GM12873 (cell line): ENCODE measurements around the gene LTO1.

Source experiments
- CTCF ChIP-seq: IDR thresholded peaks from 2 replicates; pipeline ENCODE4 v1.5.1; 2012; ENCODE audit warnings: low read depth, mild to moderate bottlenecking, moderate library complexity, low read length, control low read depth; ENCODE audit not compliant: insufficient read depth; ENCODE audit errors: missing control alignments

The LTO1 gene

GRCh38 chr11:69674886-69675714, at the start of gene LTO1:
Gene LTO1 (minus strand): TSS chr11:69675353. CDS start chr11:69675239, 114 bp downstream.
- no peak for TF ChIP-seq CTCF

GRCh38 chr11:69721745-69722144, 46.6 kb upstream of the LTO1 start:
- no peak for TF ChIP-seq CTCF

GRCh38 chr11:69721106-69721505, 46.0 kb upstream of the LTO1 start:
- no peak for TF ChIP-seq CTCF

- TF ChIP-seq CTCF = no peak
These were observed 43.8 kb upstream of the LTO1 start for GRCh38 chr11:69718912-69719311.

GRCh38 chr11:69718147-69718546, 43.0 kb upstream of the LTO1 start:
- peak; percentile 65 for TF ChIP-seq CTCF

GRCh38 chr11:69716891-69717747, 42.0 kb upstream of the LTO1 start:
- no peak for TF ChIP-seq CTCF

- TF ChIP-seq CTCF = no peak
These were observed 40.9 kb upstream of the LTO1 start for GRCh38 chr11:69716099-69716498.
